ENCODE data around the gene MED13L. TPM values are rescaled to one million over a fixed set of nuclear protein-coding genes. Genes with fewer than 3 reads are reported as not detected.

Gene MED13L
- total RNA-seq, 2 experiments from 2014 or later: 203 to 208 TPM

DNA sequence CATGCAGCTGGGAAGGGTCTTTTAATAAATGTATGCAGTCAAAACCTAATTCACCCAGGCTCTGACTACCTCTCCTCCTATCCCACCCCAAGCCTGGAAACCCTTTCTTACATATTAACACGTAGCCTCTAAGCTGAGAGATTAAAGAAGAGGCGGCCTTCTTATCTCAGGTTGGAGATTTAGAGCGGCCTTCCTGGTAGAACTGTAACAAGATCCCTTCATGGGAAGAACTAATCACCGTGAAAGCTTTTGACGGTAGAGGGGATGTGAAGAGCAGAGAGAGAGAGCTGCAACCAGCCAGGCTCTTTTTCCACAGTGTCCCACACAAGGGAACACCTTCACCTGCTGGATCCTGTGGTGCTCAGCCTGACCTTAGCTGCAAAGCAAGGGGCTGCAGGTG is 367.4 kb downstream of the MED13L start:
- ChIA-PET CTCF (no interaction called here), POLR2A (no interaction called here)
- H3K27ac Mint-ChIP-seq: no peak overlapping the region
- H3K4me1 Mint-ChIP-seq (ENCODE audit: low read depth): no peaks in the 10 kb centered on the region
- intact Hi-C loops (cut with DNase I, micrococcal nuclease): no loop called here
- DNase-seq: no peak
- H3K27me3 Mint-ChIP-seq: peaks cover 54% of the 10 kb centered on the region
- TF ChIP-seq, protein P1, sequence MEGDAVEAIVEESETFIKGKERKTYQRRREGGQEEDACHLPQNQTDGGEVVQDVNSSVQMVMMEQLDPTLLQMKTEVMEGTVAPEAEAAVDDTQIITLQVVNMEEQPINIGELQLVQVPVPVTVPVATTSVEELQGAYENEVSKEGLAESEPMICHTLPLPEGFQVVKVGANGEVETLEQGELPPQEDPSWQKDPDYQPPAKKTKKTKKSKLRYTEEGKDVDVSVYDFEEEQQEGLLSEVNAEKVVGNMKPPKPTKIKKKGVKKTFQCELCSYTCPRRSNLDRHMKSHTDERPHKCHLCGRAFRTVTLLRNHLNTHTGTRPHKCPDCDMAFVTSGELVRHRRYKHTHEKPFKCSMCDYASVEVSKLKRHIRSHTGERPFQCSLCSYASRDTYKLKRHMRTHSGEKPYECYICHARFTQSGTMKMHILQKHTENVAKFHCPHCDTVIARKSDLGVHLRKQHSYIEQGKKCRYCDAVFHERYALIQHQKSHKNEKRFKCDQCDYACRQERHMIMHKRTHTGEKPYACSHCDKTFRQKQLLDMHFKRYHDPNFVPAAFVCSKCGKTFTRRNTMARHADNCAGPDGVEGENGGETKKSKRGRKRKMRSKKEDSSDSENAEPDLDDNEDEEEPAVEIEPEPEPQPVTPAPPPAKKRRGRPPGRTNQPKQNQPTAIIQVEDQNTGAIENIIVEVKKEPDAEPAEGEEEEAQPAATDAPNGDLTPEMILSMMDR (IDR thresholded peaks at IDR 0.05): no peak
- Histone ChIP-seq H3K4me1 (ENCODE audit: insufficient read depth, low read length) (no peaks in the 10 kb centered on the region), H3K4me3 (ENCODE audit: low read length) (no peak overlapping the region), H3K9me3 (ENCODE audit: control insufficient read depth in 1 of 2, insufficient read depth in 1 of 2, low read length in 2 of 2) (no peaks in the 10 kb centered on the region), H3K36me3 (ENCODE audit: insufficient read depth, low read length) (no peaks in the 10 kb centered on the region), H3K27me3 (ENCODE audit: control insufficient read depth in 1 of 2, insufficient read depth in 2 of 2, low read length in 2 of 2) (peaks cover 8 to 10% of the 10 kb centered on the region in 2 experiments), H3K27ac (ENCODE audit: low read depth in 1 of 2, low read length in 2 of 2) (no peak overlapping the region)
- no peaks in the 10 kb centered on the region for H3K36me3 Mint-ChIP-seq (ENCODE audit: low read depth)
- no peak overlapping the region for H3K4me3 Mint-ChIP-seq
- H3K9me3 Mint-ChIP-seq: no peaks in the 10 kb centered on the region
- no peak for ATAC-seq (ENCODE audit: poor library complexity)

Small RNAs within 50 kb of the gene (microRNA-seq; reads per million reads assigned to microRNA genes)
- gene MIR620 (ENCODE audit: borderline microRNAs expressed, borderline replicate concordance): not detected
